Testis (tissue), 3 donors: Measurements from ENCODE around the gene HNRNPDL. TPM values are rescaled to one million over a fixed set of nuclear protein-coding genes. Genes with fewer than 3 reads are reported as not detected.
"Not testable (repeated sequence)": the region's sequence is repeated elsewhere in the genome, so short reads cannot be mapped to it uniquely, and the experiment has no call there.

ENCODE experiments used
- DNase-seq: peaks from one replicate; pipeline ENCODE4 v3.0.0-alpha.2; 2019
- H3K27ac ChIP-seq, 2 donors: fragments of 200-600 bp; sonication (generic); one replicate each; pipeline ENCODE4 v1.5.1; 2019
- H3K27me3 ChIP-seq: fragments of 200-600 bp; sonication (generic); one replicate; pipeline ENCODE4 v1.5.1; 2019
- H3K36me3 ChIP-seq: fragments of 200-600 bp; sonication (generic); one replicate; pipeline ENCODE4 v1.5.1; 2017; ENCODE audit warnings: low read depth; ENCODE audit errors: missing control alignments
- H3K4me1 ChIP-seq: fragments of 200-600 bp; sonication (generic); one replicate; pipeline ENCODE4 v1.5.1; 2019
- H3K4me3 ChIP-seq, 2 donors: fragments of 200-600 bp; sonication (generic); one replicate each; pipeline ENCODE4 v1.5.1; 2017 to 2019
- H3K9me3 ChIP-seq: fragments of 200-600 bp; sonication (generic); one replicate; pipeline ENCODE4 v1.5.1; 2017
- POLR2A ChIP-seq: fragments of 450-650 bp; IDR thresholded peaks from one replicate; pipeline ENCODE4 v1.6.1; 2017; ENCODE audit warnings: antibody characterized with exemption, mild to moderate bottlenecking, moderate library complexity
- WGBS, 2 donors: methylation state at CpG; one replicate each; pipeline ENCODE4 v1.1.5; 2018; 5-methylcytosine and 5-hydroxymethylcytosine counted together
- intact Hi-C: fragments of 100-400 bp; cut with DNase I; formaldehyde crosslinking; loops from one replicate; pipeline ENCODE4 v1.15.1; 2023; ENCODE audit warnings: low total_unique reads
- polyA plus RNA-seq: library from polyadenylated mRNA; stranded (reverse); fragments of 350-450 nt; fragmentation: Illumina TruSeq; extraction: RNeasy Lipid Tissue Mini Kit (QIAGEN cat#74804); gene quantifications from one replicate; pipeline ENCODE4 v1.2.3, GENCODE V29; 2014; ENCODE audit warnings: low read depth, low replicate concordance; ENCODE audit not compliant: insufficient read depth
- total RNA-seq, 2 donors: library from RNA; depleted of rRNA; stranded (reverse); fragments of >200 nt; gene quantifications; one replicate each; pipeline ENCODE4 v1.2.3, GENCODE V29; 2016
- TF ChIP-seq, protein P1 (sequence below), 3 experiments: fragments of 450-650 bp in 2 of 3; fragments of 200-600 bp in 1 of 3; sonication (generic) in 1 of 3; IDR thresholded peaks; one replicate each; pipeline ENCODE4 v1.5.1; 2016 to 2019; ENCODE audit warnings: antibody characterized with exemption in 3 of 3, mild to moderate bottlenecking in 2 of 3, moderate library complexity in 1 of 3

The HNRNPDL gene
- total and polyA plus RNA-seq, 3 donors from 2014 or later = 203 to 226 (median 218) TPM

DNA sequence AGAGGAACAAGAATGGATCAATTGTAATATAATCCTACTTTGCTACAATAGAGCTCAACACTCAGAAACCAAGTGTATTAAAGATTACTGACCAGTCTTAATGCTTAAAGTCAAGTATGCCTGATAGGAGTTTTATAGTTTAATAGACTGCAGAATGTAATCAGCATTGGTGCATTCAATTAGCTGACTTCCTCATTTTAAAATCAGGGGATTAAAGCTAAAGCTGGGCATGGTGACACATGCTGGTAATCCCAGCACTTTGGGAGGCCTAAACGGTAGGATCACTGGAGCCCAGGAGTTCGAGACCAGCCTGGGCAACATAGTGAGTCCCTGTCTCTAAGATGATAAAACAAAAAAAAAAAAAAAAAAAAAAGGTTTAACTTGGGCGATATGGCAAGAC is 10.8 kb downstream of the HNRNPDL start:
- Histone ChIP-seq H3K36me3 (no peaks in the 10 kb centered on the region), H3K27ac (no peak overlapping the region), H3K9me3 (no peaks in the 10 kb centered on the region), H3K4me3 (no peak overlapping the region), H3K4me1 (no peaks in the 10 kb centered on the region), H3K27me3 (no peaks in the 10 kb centered on the region)
- intact Hi-C loops = no loop called here
- 78 to 80% methylated on average over 3 of the region's 3 CpGs for WGBS, 2 donors
- no peak for TF ChIP-seq POLR2A
- TF ChIP-seq, protein P1, sequence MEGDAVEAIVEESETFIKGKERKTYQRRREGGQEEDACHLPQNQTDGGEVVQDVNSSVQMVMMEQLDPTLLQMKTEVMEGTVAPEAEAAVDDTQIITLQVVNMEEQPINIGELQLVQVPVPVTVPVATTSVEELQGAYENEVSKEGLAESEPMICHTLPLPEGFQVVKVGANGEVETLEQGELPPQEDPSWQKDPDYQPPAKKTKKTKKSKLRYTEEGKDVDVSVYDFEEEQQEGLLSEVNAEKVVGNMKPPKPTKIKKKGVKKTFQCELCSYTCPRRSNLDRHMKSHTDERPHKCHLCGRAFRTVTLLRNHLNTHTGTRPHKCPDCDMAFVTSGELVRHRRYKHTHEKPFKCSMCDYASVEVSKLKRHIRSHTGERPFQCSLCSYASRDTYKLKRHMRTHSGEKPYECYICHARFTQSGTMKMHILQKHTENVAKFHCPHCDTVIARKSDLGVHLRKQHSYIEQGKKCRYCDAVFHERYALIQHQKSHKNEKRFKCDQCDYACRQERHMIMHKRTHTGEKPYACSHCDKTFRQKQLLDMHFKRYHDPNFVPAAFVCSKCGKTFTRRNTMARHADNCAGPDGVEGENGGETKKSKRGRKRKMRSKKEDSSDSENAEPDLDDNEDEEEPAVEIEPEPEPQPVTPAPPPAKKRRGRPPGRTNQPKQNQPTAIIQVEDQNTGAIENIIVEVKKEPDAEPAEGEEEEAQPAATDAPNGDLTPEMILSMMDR (IDR thresholded peaks at IDR 0.05) = no peak
- no peak for DNase-seq

- H3K27ac ChIP-seq = no peak overlapping the region
- 67 to 75% methylated on average over 10 to 12 of the region's 12 CpGs for WGBS, 2 donors
- H3K4me1 ChIP-seq = no peaks in the 10 kb centered on the region
- H3K27me3 ChIP-seq = no peaks in the 10 kb centered on the region
- no peak for TF ChIP-seq POLR2A
- TF ChIP-seq, protein P1 (IDR thresholded peaks at IDR 0.05) = no peak
- H3K36me3 ChIP-seq = no peaks in the 10 kb centered on the region
- no peak for DNase-seq
- H3K4me3 ChIP-seq = peak overlapping the region in 1 of 2 donors; percentile 6
- H3K9me3 ChIP-seq = no peaks in the 10 kb centered on the region
- intact Hi-C loops = no loop called here
These were observed 14.3 kb downstream of the HNRNPDL start for GRCh38 chr4:82415922-82416365.

DNA sequence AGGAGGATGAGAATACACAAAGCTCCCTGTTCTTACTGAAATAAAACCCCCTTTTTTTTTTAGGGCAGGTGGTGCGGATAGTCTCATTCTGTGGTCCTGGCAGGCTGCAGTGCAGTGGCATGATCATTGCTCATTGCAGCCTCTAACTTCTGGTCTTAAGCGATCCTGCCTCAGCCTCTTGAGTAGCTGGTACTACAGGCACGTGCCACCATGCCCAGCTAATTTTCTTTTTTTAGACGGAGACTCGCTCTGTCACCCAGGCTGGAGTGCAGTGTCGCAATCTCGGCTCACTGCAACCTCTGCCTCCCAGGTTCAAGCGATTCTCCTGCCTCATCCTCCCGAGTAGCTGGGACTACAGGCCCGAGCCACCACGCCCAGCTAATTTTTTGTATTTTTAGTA is 15.2 kb downstream of the HNRNPDL start:
- 54 to 89% methylated on average over 11 of the region's 11 CpGs for WGBS, 2 donors
- H3K27me3 ChIP-seq, H3K27ac ChIP-seq, intact Hi-C loops, H3K36me3 ChIP-seq, H3K4me3 ChIP-seq, H3K4me1 ChIP-seq, DNase-seq, H3K9me3 ChIP-seq: not testable (repeated sequence)

- Histone ChIP-seq H3K27ac (no peak overlapping the region), H3K4me1 (no peaks in the 10 kb centered on the region), H3K9me3 (no peaks in the 10 kb centered on the region), H3K4me3 (no peak overlapping the region), H3K27me3 (no peaks in the 10 kb centered on the region), H3K36me3 (no peaks in the 10 kb centered on the region)
- intact Hi-C loops = no loop called here
- no peak for TF ChIP-seq POLR2A
- TF ChIP-seq, protein P1 (IDR thresholded peaks at IDR 0.05) = no peak
- no peak for DNase-seq
- 56 to 57% methylated on average over 1 of the region's 1 CpG for WGBS, 2 donors
These were observed 26.5 kb downstream of the HNRNPDL start for GRCh38 chr4:82403725-82404124.

GRCh38 chr4:82402196-82402775 is 28.0 kb downstream of the HNRNPDL start:
- 57 to 80% methylated on average over 17 of the region's 17 CpGs for WGBS, 2 donors
- Histone ChIP-seq H3K9me3 (no peaks in the 10 kb centered on the region), H3K27me3 (no peaks in the 10 kb centered on the region), H3K27ac (no peak overlapping the region), H3K4me3 (peak overlapping the region in 1 of 2 donors; percentile 13), H3K36me3 (no peaks in the 10 kb centered on the region), H3K4me1 (no peaks in the 10 kb centered on the region)
- intact Hi-C loops = no loop called here
- no peak for TF ChIP-seq POLR2A
- TF ChIP-seq, protein P1 (IDR thresholded peaks at IDR 0.05) = no peak
- DNase-seq = no peak
